Peyer's patch (tissue), 4 donors: ENCODE data around the gene GALNT12. TPM values are rescaled to one million over a fixed set of nuclear protein-coding genes. Genes with fewer than 3 reads are reported as not detected.

Source experiments
- DNase-seq, 3 donors: peaks; one replicate each; pipeline ENCODE4 v3.0.0-alpha.2; 2017 to 2019
- H3K27ac ChIP-seq, 4 donors: fragments of 200-600 bp; sonication (generic); one replicate each; pipeline ENCODE4 v1.5.1; 2016 to 2019
- H3K27me3 ChIP-seq, 2 donors: fragments of 200-600 bp; sonication (generic); one replicate each; pipeline ENCODE4 v1.5.1; 2019
- H3K36me3 ChIP-seq, 3 donors: fragments of 200-600 bp; sonication (generic); one replicate each; pipeline ENCODE4 v1.5.1; 2016 to 2019
- H3K4me1 ChIP-seq, 4 donors: fragments of 200-600 bp; sonication (generic); one replicate each; pipeline ENCODE4 v1.5.1; 2016 to 2019
- H3K4me3 ChIP-seq, 4 donors: fragments of 200-600 bp; sonication (generic); 1 replicate in 3 of 4; 2 replicates in 1 of 4; pipeline ENCODE4 v1.5.1; 2016 to 2019; ENCODE audit warnings: mild to moderate bottlenecking in 1 of 4
- H3K9me3 ChIP-seq, 4 donors: fragments of 200-600 bp; sonication (generic); one replicate each; pipeline ENCODE4 v1.5.1; 2016 to 2019; ENCODE audit warnings: mild to moderate bottlenecking in 1 of 4
- CTCF ChIP-seq, 6 experiments: fragments of 450-650 bp in 4 of 6; fragments of 200-600 bp in 2 of 6; sonication (generic) in 1 of 6; IDR thresholded peaks; one replicate each; pipeline ENCODE4 v1.5.1; 2017 to 2019; ENCODE audit warnings: antibody characterized with exemption in 6 of 6, mild to moderate bottlenecking in 3 of 6, moderate library complexity in 1 of 6
- POLR2A ChIP-seq, 2 donors: fragments of 450-650 bp; IDR thresholded peaks; one replicate each; pipeline ENCODE4 v1.5.1; 2017; ENCODE audit warnings: antibody characterized with exemption in 2 of 2, mild to moderate bottlenecking in 2 of 2, moderate library complexity in 2 of 2
- total RNA-seq, 4 donors: library from RNA; depleted of rRNA; stranded (reverse); fragments of >200 nt; gene quantifications; one replicate each; pipeline ENCODE4 v1.1.0, GENCODE V29; 2016

Gene GALNT12
- total RNA-seq, 4 donors from 2014 or later, result 73.6 to 118 (median 93.0) TPM

GRCh38 chr9:98839724-98840123 lies 32.3 kb downstream of the GALNT12 start:
- H3K36me3 ChIP-seq, result peaks cover 0 to 36% (median 0%) of the 10 kb centered on the region in 3 donors
- H3K9me3 ChIP-seq, result no peaks in the 10 kb centered on the region
- TF ChIP-seq CTCF (IDR thresholded peaks at IDR 0.05) (no peak), POLR2A (IDR thresholded peaks at IDR 0.05) (no peak)
- H3K27ac ChIP-seq, result no peak overlapping the region
- H3K27me3 ChIP-seq, result no peaks in the 10 kb centered on the region
- H3K4me3 ChIP-seq, result no peak overlapping the region
- DNase-seq, result no peak
- H3K4me1 ChIP-seq, result no peaks in the 10 kb centered on the region

- H3K27ac ChIP-seq, result no peak overlapping the region
- peaks cover 0 to 44% (median 0%) of the 10 kb centered on the region in 3 donors for H3K36me3 ChIP-seq
- H3K4me3 ChIP-seq, result no peak overlapping the region
- no peaks in the 10 kb centered on the region for H3K9me3 ChIP-seq
- no peaks in the 10 kb centered on the region for H3K4me1 ChIP-seq
- DNase-seq, result no peak
- H3K27me3 ChIP-seq, result no peaks in the 10 kb centered on the region
- TF ChIP-seq CTCF (IDR thresholded peaks at IDR 0.05), result no peak
- no peak for TF ChIP-seq POLR2A (IDR thresholded peaks at IDR 0.05)
Observed at GRCh38 chr9:98842510-98842909, 35.0 kb downstream of the GALNT12 start.

- TF ChIP-seq CTCF (IDR thresholded peaks at IDR 0.05) (no peak), POLR2A (IDR thresholded peaks at IDR 0.05) (no peak)
- Histone ChIP-seq H3K27me3 (no peaks in the 10 kb centered on the region), H3K4me1 (no peaks in the 10 kb centered on the region), H3K9me3 (no peaks in the 10 kb centered on the region), H3K36me3 (peaks cover 0 to 35% (median 0%) of the 10 kb centered on the region in 3 donors), H3K4me3 (no peak overlapping the region), H3K27ac (no peak overlapping the region)
- no peak for DNase-seq
Observed at GRCh38 chr9:98846081-98846480, 38.6 kb downstream of the GALNT12 start.

DNA sequence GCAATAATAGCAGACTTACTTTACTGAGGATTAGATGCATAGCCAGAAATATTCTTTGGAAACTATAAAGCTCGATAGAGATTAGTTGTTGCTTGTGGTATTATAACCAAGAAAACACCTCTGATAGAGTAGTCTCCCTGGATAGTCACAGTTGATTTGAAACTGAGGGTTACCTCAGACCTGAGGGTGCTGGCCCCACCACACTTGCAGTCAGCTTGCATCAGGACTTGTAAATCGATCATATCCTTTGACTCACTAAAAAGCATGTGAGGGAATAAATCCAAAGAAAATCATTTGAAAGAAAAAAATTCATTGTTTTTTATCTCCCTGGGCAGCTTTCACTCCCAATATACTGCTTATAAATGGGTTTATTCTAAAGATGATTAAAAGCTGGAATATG lies 39.4 kb downstream of the GALNT12 start:
- DNase-seq, result no peak
- TF ChIP-seq POLR2A (IDR thresholded peaks at IDR 0.05), result no peak
- no peak for TF ChIP-seq CTCF (IDR thresholded peaks at IDR 0.05)

DNA sequence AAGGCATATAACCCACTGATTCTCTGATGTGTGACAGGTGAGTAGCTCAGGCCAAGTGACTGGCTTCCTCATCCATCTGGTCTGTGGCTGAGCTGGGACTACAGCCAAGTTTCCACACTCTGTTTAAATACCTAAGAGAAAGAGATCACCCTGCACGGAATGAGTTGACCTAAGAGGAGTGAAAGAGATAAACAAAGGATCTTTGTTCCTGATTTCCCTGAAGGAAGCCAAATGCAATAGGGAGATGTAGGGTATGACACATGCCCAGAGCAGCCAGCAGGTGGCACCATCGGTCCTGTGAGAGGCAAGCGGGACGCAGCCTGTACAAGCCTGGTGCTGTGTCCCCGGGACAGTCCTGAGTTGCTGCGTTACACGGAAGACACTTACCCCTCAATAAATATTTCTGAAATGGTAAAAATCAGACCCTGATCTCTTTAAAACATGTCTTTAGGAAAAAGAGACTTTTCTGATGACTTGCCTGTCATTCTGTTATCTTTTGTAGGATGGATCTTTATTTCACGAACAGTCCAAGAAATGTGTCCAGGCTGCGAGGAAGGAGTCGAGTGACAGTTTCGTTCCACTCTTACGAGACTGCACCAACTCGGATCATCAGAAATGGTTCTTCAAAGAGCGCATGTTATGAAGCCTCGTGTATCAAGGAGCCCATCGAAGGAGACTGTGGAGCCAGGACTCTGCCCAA lies 41.1 kb downstream of the GALNT12 start:
- Histone ChIP-seq H3K27me3 (no peaks in the 10 kb centered on the region), H3K4me3 (peak overlapping the region in 1 of 4 donors; percentile 12), H3K4me1 (no peaks in the 10 kb centered on the region), H3K36me3 (peaks cover 0 to 26% (median 0%) of the 10 kb centered on the region in 3 donors), H3K9me3 (no peaks in the 10 kb centered on the region), H3K27ac (peak overlapping the region in 2 of 4 donors; percentile 18 to 51)
- TF ChIP-seq POLR2A (IDR thresholded peaks at IDR 0.05), result no peak
- peak; percentile 59 to 92 (median 86) for TF ChIP-seq CTCF (IDR thresholded peaks at IDR 0.05)
- peak; percentile 81 to 94 (median 92) for DNase-seq

More for the DNA sequence above, 39.4 kb downstream of the GALNT12 start:
- H3K27ac ChIP-seq, result no peak overlapping the region
- H3K36me3 ChIP-seq, result peaks cover 0 to 35% (median 0%) of the 10 kb centered on the region in 3 donors
- H3K4me1 ChIP-seq, result no peaks in the 10 kb centered on the region
- H3K4me3 ChIP-seq, result no peak overlapping the region
- no peaks in the 10 kb centered on the region for H3K9me3 ChIP-seq
- H3K27me3 ChIP-seq, result no peaks in the 10 kb centered on the region
